ENCODE data around the gene FMO5.

Gene FMO5

GRCh38 chr1:147171399-147172167, 53.6 kb downstream of the FMO5 start (continued):
- TF ChIP-seq, protein P1, sequence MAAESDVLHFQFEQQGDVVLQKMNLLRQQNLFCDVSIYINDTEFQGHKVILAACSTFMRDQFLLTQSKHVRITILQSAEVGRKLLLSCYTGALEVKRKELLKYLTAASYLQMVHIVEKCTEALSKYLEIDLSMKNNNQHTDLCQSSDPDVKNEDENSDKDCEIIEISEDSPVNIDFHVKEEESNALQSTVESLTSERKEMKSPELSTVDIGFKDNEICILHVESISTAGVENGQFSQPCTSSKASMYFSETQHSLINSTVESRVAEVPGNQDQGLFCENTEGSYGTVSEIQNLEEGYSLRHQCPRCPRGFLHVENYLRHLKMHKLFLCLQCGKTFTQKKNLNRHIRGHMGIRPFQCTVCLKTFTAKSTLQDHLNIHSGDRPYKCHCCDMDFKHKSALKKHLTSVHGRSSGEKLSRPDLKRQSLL (tag by site-specific recombination; IDR thresholded peaks at IDR 0.05), result no peak
- no peak for TF ChIP-seq ZSCAN18 (tag by site-specific recombination; IDR thresholded peaks at IDR 0.05)
- TF ChIP-seq ZNF335 (tag by site-specific recombination; conservative IDR thresholded peaks at IDR 0.05), result 0 out of 2 replicates have a peak, but pooled peaks have one; percentile 6
- no peak for TF ChIP-seq ZNF112 (tag by site-specific recombination; IDR thresholded peaks at IDR 0.05)
- no peak for TF ChIP-seq GLI2 (tag by site-specific recombination; IDR thresholded peaks at IDR 0.05; ENCODE audit: borderline replicate concordance, low read depth)
- TF ChIP-seq ZNF585B (tag by site-specific recombination; IDR thresholded peaks at IDR 0.05), result no peak
- no peak for TF ChIP-seq ZNF169 (tag by site-specific recombination; IDR thresholded peaks at IDR 0.05)
- TF ChIP-seq ZBTB20 (tag by site-specific recombination; IDR thresholded peaks at IDR 0.05), result no peak
- TF ChIP-seq SALL2 (tag by site-specific recombination; IDR thresholded peaks at IDR 0.05; ENCODE audit: borderline replicate concordance), result no peak
- TF ChIP-seq, protein P2, sequence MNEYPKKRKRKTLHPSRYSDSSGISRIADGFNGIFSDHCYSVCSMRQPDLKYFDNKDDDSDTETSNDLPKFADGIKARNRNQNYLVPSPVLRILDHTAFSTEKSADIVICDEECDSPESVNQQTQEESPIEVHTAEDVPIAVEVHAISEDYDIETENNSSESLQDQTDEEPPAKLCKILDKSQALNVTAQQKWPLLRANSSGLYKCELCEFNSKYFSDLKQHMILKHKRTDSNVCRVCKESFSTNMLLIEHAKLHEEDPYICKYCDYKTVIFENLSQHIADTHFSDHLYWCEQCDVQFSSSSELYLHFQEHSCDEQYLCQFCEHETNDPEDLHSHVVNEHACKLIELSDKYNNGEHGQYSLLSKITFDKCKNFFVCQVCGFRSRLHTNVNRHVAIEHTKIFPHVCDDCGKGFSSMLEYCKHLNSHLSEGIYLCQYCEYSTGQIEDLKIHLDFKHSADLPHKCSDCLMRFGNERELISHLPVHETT (tag by site-specific recombination; IDR thresholded peaks at IDR 0.05), result no peak
- TF ChIP-seq, protein P3, sequence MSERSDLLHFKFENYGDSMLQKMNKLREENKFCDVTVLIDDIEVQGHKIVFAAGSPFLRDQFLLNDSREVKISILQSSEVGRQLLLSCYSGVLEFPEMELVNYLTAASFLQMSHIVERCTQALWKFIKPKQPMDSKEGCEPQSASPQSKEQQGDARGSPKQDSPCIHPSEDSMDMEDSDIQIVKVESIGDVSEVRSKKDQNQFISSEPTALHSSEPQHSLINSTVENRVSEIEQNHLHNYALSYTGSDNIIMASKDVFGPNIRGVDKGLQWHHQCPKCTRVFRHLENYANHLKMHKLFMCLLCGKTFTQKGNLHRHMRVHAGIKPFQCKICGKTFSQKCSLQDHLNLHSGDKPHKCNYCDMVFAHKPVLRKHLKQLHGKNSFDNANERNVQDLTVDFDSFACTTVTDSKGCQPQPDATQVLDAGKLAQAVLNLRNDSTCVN (tag by site-specific recombination; optimal IDR thresholded peaks at IDR 0.05), result no peak

- TF ChIP-seq ZNF596 (tag by site-specific recombination; IDR thresholded peaks at IDR 0.05), result no peak
- TF ChIP-seq ZNF362 (tag by site-specific recombination; IDR thresholded peaks at IDR 0.05), result peak; percentile 83
- TF ChIP-seq TCF7L2 (IDR thresholded peaks at IDR 0.05; ENCODE audit: borderline replicate concordance, low read depth, low read length), result 0 out of 2 replicates have a peak, but pooled peaks have one; percentile 3
- TF ChIP-seq PRDM10 (tag by site-specific recombination; IDR thresholded peaks at IDR 0.05), result peak; percentile 100
- peak; percentile 72 for TF ChIP-seq SP7 (tag by site-specific recombination; IDR thresholded peaks at IDR 0.05)
- 0 out of 2 replicates have a peak, but pooled peaks have one; percentile 32 for TF ChIP-seq ZNF76 (tag by site-specific recombination; IDR thresholded peaks at IDR 0.05; ENCODE audit: borderline replicate concordance, low read depth)
- no peak for TF ChIP-seq ZNF433 (tag by site-specific recombination; IDR thresholded peaks at IDR 0.05; ENCODE audit: low read depth)
- peak; percentile 80 for TF ChIP-seq ZNF335 (tag by site-specific recombination; conservative IDR thresholded peaks at IDR 0.05)
- TF ChIP-seq, protein P4, sequence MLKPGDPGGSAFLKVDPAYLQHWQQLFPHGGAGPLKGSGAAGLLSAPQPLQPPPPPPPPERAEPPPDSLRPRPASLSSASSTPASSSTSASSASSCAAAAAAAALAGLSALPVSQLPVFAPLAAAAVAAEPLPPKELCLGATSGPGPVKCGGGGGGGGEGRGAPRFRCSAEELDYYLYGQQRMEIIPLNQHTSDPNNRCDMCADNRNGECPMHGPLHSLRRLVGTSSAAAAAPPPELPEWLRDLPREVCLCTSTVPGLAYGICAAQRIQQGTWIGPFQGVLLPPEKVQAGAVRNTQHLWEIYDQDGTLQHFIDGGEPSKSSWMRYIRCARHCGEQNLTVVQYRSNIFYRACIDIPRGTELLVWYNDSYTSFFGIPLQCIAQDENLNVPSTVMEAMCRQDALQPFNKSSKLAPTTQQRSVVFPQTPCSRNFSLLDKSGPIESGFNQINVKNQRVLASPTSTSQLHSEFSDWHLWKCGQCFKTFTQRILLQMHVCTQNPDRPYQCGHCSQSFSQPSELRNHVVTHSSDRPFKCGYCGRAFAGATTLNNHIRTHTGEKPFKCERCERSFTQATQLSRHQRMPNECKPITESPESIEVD (tag by site-specific recombination; IDR thresholded peaks at IDR 0.05), result peak; percentile 22; the same call in 1 of the 2 replicates
- no peaks in the 10 kb centered on the region for H3K9me3 ChIP-seq (ENCODE audit: control insufficient read depth, insufficient read depth, low read depth, low read length)
- no peak overlapping the region for H3K4me3 ChIP-seq (ENCODE audit: low read depth, low read length)
- ChIA-PET POLR2A (interaction anchor here (1.6 to 1.9 kb wide), 2 partner anchors 74 to 86 kb away, joined by 4 to 9 read pairs; no protein-coding TSS in a partner anchor), CTCF (interaction anchor here (0.7 to 1.7 kb wide), 4 partner anchors 72 to 331 kb away, joined by 3 to 6 read pairs (median 4); partner anchors contain the start of gene CHD1L)
- peaks cover 5 to 23% of the 10 kb centered on the region in 2 experiments; a peak in 2 of 3 replicates for H3K36me3 ChIP-seq (ENCODE audit: control insufficient read depth in 2 of 2, insufficient read depth in 1 of 2, low read length in 2 of 2)
- H3K4me1 ChIP-seq (ENCODE audit: control insufficient read depth, insufficient read depth, low read length), result peaks cover 19% of the 10 kb centered on the region
- H3K27ac ChIP-seq (ENCODE audit: extremely low read depth, low read depth, low read length), result no peak overlapping the region; the same call in 1 of the 2 replicates
Measured at GRCh38 chr1:147169840-147170674, 55.1 kb downstream of the FMO5 start.
